AG04449 (cell line): Measurements from ENCODE around the gene PTAR1.

ENCODE experiments used
- CTCF ChIA-PET: fragments of 350-600 bp; formaldehyde crosslinking; extraction: SDS; loops from one replicate; lab custom pipeline; 2021; ENCODE audit warnings: antibody characterized with exemption; lab: Yijun Ruan, JAX
- POLR2A ChIA-PET: fragments of 400-600, 350-600 bp; formaldehyde crosslinking; extraction: SDS; loops from one replicate; lab custom pipeline; 2020; ENCODE audit warnings: antibody characterized with exemption, inconsistent platforms; lab: Yijun Ruan, JAX
- DNase-seq: peaks from one replicate; pipeline ENCODE4 v3.0.0-alpha.2; 2010; ENCODE audit warnings: low read depth, low spot score
- H3K4me3 ChIP-seq: 2 replicates; pipeline ENCODE4 v1.5.1; 2011; ENCODE audit warnings: low read depth, mild to moderate bottlenecking, control low read depth, low read length
- CTCF ChIP-seq: IDR thresholded peaks from one replicate; pipeline ENCODE4 v1.5.1; 2011; ENCODE audit warnings: mild to moderate bottlenecking, moderate library complexity, low read length, control low read depth, inconsistent platforms; ENCODE audit not compliant: insufficient read depth; ENCODE audit errors: missing control alignments

The PTAR1 gene

GRCh38 chr9:69660304-69660703 is 99.5 kb downstream of the PTAR1 start:
- H3K4me3 ChIP-seq = no peak overlapping the region
- CTCF ChIA-PET = interaction anchor here (1.1 to 4.5 kb wide), 4 partner anchors 9 to 259 kb away, joined by 3 to 33 read pairs (median 6); partner anchors contain the start of gene APBA1
- POLR2A ChIA-PET = interaction anchor here (0.8 kb wide), 1 partner anchor 9 kb away, joined by 3 read pairs; no protein-coding TSS in a partner anchor
- no peak for DNase-seq
- no peak for TF ChIP-seq CTCF
